Measurements from ENCODE around the gene DLG2. TPM values are rescaled to one million over a fixed set of nuclear protein-coding genes. Genes with fewer than 3 reads are reported as not detected.

The DLG2 gene
- total RNA-seq, 2 experiments from 2014 or later = 6.9 to 8.2 TPM

DNA sequence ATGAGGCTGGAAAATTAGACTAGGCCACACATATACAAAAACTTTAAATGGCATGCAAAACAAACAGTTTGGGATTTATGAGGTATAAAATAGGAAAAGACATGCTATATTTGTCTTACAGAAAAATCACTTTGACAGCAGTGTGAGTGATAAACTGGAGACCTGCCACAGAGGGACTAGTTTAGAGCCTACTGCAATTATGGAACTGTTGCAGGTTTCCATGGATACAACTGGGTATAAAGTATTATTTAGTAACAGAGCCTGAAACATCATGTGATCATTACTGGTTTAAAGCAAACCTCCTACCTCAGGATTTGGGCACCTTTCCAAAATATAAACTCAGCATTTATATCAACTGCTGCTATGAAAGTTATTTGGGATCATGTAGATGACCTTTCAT, 1032.5 kb downstream of the DLG2 start:
- BruUV-seq (replicated peaks) = no TSS peak
- no peaks in the 10 kb centered on the region for H3K79me2 ChIP-seq (ENCODE audit: insufficient read depth, low read depth, low read length)

DNA sequence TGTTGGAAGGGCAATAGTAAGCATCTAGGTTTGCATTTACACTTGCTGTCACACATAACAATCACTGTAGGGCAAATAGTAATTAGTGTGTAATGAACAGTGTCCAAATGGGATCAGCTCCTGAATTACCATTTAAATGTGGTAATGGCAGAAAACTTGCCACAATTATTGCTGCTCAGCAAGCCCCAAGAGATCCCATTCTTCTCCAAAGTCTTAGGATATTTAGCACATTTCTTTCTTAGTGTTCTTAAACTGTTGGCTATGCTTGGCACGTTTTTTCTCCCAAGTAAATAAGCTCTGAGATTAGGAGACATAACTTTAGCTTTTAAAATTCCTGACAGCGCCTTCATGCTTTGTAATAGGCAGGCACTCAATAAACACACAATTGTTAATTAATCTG, 1037.0 kb downstream of the DLG2 start:
- BruUV-seq (replicated peaks) = no TSS peak
- no peak overlapping the region for H3K4me2 ChIP-seq (ENCODE audit: low read length)
- H3K9me2 ChIP-seq (ENCODE audit: insufficient read depth, low read length) = no peaks in the 10 kb centered on the region
- H4K20me1 ChIP-seq (ENCODE audit: insufficient read depth, low read length) = no peaks in the 10 kb centered on the region
- no peak for DNase-seq (ENCODE audit: low spot score)
- H3K9me3 ChIP-seq (ENCODE audit: low read length) = no peaks in the 10 kb centered on the region
- TF ChIP-seq EZH2phosphoT487 (IDR thresholded peaks at IDR 0.05; ENCODE audit: borderline replicate concordance, low read depth, low read length) = no peak
- TF ChIP-seq, protein P1, sequence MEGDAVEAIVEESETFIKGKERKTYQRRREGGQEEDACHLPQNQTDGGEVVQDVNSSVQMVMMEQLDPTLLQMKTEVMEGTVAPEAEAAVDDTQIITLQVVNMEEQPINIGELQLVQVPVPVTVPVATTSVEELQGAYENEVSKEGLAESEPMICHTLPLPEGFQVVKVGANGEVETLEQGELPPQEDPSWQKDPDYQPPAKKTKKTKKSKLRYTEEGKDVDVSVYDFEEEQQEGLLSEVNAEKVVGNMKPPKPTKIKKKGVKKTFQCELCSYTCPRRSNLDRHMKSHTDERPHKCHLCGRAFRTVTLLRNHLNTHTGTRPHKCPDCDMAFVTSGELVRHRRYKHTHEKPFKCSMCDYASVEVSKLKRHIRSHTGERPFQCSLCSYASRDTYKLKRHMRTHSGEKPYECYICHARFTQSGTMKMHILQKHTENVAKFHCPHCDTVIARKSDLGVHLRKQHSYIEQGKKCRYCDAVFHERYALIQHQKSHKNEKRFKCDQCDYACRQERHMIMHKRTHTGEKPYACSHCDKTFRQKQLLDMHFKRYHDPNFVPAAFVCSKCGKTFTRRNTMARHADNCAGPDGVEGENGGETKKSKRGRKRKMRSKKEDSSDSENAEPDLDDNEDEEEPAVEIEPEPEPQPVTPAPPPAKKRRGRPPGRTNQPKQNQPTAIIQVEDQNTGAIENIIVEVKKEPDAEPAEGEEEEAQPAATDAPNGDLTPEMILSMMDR (conservative IDR thresholded peaks at IDR 0.05; ENCODE audit: low read length) = no peak
- H3K4me1 ChIP-seq (ENCODE audit: insufficient read depth, low read length, poor library complexity, severe bottlenecking) = no peaks in the 10 kb centered on the region
- no peaks in the 10 kb centered on the region for H3K79me2 ChIP-seq (ENCODE audit: insufficient read depth, low read depth, low read length)
- H3K4me3 ChIP-seq (ENCODE audit: low read depth, low read length, poor library complexity, severe bottlenecking) = no peak overlapping the region
- no peak overlapping the region for H3K27ac ChIP-seq (ENCODE audit: low read depth, low read length, poor library complexity, severe bottlenecking)
- H3K36me3 ChIP-seq (ENCODE audit: insufficient read depth, low read length) = no peaks in the 10 kb centered on the region
- ChIA-PET CTCF (ENCODE audit: unreplicated experiment) (no interaction called here), POLR2A (no interaction called here)
- H2AFZ ChIP-seq (ENCODE audit: low read length) = no peak overlapping the region
- intact Hi-C loops (cut with micrococcal nuclease; ENCODE audit: unreplicated experiment) = no loop called here

More for the DNA sequence above, 1032.5 kb downstream of the DLG2 start:
- Histone ChIP-seq H3K27ac (ENCODE audit: low read depth, low read length, poor library complexity, severe bottlenecking) (no peak overlapping the region), H4K20me1 (ENCODE audit: insufficient read depth, low read length) (no peaks in the 10 kb centered on the region), H3K9me2 (ENCODE audit: insufficient read depth, low read length) (no peaks in the 10 kb centered on the region), H3K4me1 (ENCODE audit: insufficient read depth, low read length, poor library complexity, severe bottlenecking) (no peaks in the 10 kb centered on the region), H3K4me2 (ENCODE audit: low read length) (no peak overlapping the region), H3K9me3 (ENCODE audit: low read length) (no peaks in the 10 kb centered on the region), H2AFZ (ENCODE audit: low read length) (no peak overlapping the region), H3K4me3 (ENCODE audit: low read depth, low read length, poor library complexity, severe bottlenecking) (no peak overlapping the region), H3K36me3 (ENCODE audit: insufficient read depth, low read length) (no peaks in the 10 kb centered on the region)
- TF ChIP-seq, protein P1 (conservative IDR thresholded peaks at IDR 0.05; ENCODE audit: low read length) = no peak
- TF ChIP-seq EZH2phosphoT487 (IDR thresholded peaks at IDR 0.05; ENCODE audit: borderline replicate concordance, low read depth, low read length) = no peak
- CTCF ChIA-PET (ENCODE audit: unreplicated experiment) = no interaction called here
- no peak for DNase-seq (ENCODE audit: low spot score)
- intact Hi-C loops (cut with micrococcal nuclease; ENCODE audit: unreplicated experiment) = no loop called here
- POLR2A ChIA-PET = no interaction called here

DNA sequence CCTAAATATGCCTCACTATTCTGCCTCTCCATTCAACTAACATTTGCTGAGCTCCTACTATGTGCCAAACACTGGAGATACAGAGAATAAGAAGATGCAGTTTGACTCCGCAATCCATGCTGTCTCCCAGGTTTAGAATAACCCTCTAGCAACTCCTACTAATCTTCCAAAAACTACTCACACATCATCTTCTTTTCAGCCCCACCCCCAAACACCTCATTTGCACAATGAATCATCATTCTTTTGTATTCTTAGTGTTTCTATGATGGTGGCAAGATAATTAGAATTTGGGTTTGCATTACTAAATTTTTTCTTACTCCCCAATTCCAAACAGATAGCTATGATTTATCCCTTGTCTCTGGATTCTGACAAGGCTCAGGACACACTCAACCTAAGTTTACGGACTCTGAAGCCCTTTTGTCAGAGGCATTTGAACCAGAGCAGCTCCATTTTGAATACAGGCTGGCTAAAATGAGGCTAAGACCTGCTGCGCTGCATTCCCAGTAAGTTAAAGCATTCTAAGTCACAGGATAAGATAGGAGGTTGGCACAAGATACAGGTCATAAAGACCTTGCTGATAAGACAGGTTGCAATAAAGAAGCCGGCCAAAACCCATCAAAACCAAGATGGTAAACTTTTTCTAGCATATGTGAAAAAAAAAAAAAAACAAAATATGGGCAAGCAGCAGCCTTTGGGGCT, 1038.9 kb downstream of the DLG2 start:
- Histone ChIP-seq H2AFZ (ENCODE audit: low read length) (no peak overlapping the region), H3K27ac (ENCODE audit: low read depth, low read length, poor library complexity, severe bottlenecking) (no peak overlapping the region), H3K9me3 (ENCODE audit: low read length) (no peaks in the 10 kb centered on the region), H3K36me3 (ENCODE audit: insufficient read depth, low read length) (no peaks in the 10 kb centered on the region), H3K9me2 (ENCODE audit: insufficient read depth, low read length) (no peaks in the 10 kb centered on the region), H3K4me1 (ENCODE audit: insufficient read depth, low read length, poor library complexity, severe bottlenecking) (no peaks in the 10 kb centered on the region), H3K4me3 (ENCODE audit: low read depth, low read length, poor library complexity, severe bottlenecking) (no peak overlapping the region), H3K4me2 (ENCODE audit: low read length) (no peak overlapping the region), H3K79me2 (ENCODE audit: insufficient read depth, low read depth, low read length) (no peaks in the 10 kb centered on the region), H4K20me1 (ENCODE audit: insufficient read depth, low read length) (no peaks in the 10 kb centered on the region)
- ChIA-PET CTCF (ENCODE audit: unreplicated experiment) (no interaction called here), POLR2A (interaction anchor here (1.2 kb wide), 1 partner anchor 13 kb away, joined by 3 read pairs; no protein-coding TSS in a partner anchor)
- no peak for DNase-seq (ENCODE audit: low spot score)
- intact Hi-C loops (cut with micrococcal nuclease; ENCODE audit: unreplicated experiment) = no loop called here
- no peak for TF ChIP-seq EZH2phosphoT487 (IDR thresholded peaks at IDR 0.05; ENCODE audit: borderline replicate concordance, low read depth, low read length)
- TF ChIP-seq, protein P1 (conservative IDR thresholded peaks at IDR 0.05; ENCODE audit: low read length) = no peak
- no TSS peak for BruUV-seq (replicated peaks)
